DOHH2 (cell line): Measurements from ENCODE around the gene MGRN1.

Experiments
- H3F3A ChIP-seq: fragments of 200-600 bp; sonication (generic), shearing (Covaris generic); 2 replicates; pipeline ENCODE4 v1.6.0; 2016; ENCODE audit warnings: antibody characterized with exemption, mild to moderate bottlenecking; ENCODE audit not compliant: control insufficient read depth, insufficient read depth
- H3K27ac ChIP-seq: fragments of 200-600 bp; sonication (generic); 2 replicates; pipeline ENCODE4 v1.5.1; 2014; ENCODE audit warnings: low read depth, mild to moderate bottlenecking, low read length, moderate library complexity
- H3K27me3 ChIP-seq: fragments of 200-600 bp; sonication (generic); 2 replicates; pipeline ENCODE4 v1.6.1; 2014; ENCODE audit warnings: mild to moderate bottlenecking, low read length, mixed read lengths; ENCODE audit not compliant: control insufficient read depth
- H3K36me3 ChIP-seq: fragments of 200-600 bp; sonication (generic); 2 replicates; pipeline ENCODE4 v1.6.1; 2014; ENCODE audit warnings: mild to moderate bottlenecking, low read length, moderate library complexity, mixed read lengths; ENCODE audit not compliant: control insufficient read depth
- H3K4me1 ChIP-seq: fragments of 200-600 bp; sonication (generic); 2 replicates; pipeline ENCODE4 v1.6.1; 2014; ENCODE audit warnings: mild to moderate bottlenecking, low read length, mixed read lengths; ENCODE audit not compliant: control insufficient read depth
- H3K4me2 ChIP-seq: fragments of 200-600 bp; sonication (generic); 2 replicates; pipeline ENCODE4 v1.6.0; 2014; ENCODE audit warnings: mild to moderate bottlenecking, low read length, moderate library complexity
- H3K4me3 ChIP-seq: fragments of 200-600 bp; sonication (generic); 2 replicates; pipeline ENCODE4 v1.5.1; 2014; ENCODE audit warnings: mild to moderate bottlenecking, low read length, mixed read lengths
- H3K79me2 ChIP-seq: fragments of 200-600 bp; sonication (generic); 2 replicates; pipeline ENCODE4 v1.6.1; 2014; ENCODE audit warnings: mild to moderate bottlenecking, low read length, mixed read lengths; ENCODE audit not compliant: control insufficient read depth
- H3K9me2 ChIP-seq: fragments of 200-600 bp; sonication (generic); replicated peaks from 2 replicates; pipeline ENCODE4 v1.6.1; 2014; ENCODE audit warnings: mild to moderate bottlenecking, low read length, mixed read lengths; ENCODE audit not compliant: control insufficient read depth
- H3K9me3 ChIP-seq: fragments of 200-600 bp; sonication (generic); 2 replicates; pipeline ENCODE4 v1.6.1; 2014; ENCODE audit warnings: antibody characterized with exemption, low read length, mixed read lengths; ENCODE audit not compliant: control insufficient read depth, insufficient read depth
- H4K20me1 ChIP-seq: fragments of 200-600 bp; sonication (generic); 2 replicates; pipeline ENCODE4 v1.6.0; 2014; ENCODE audit warnings: low read depth, mild to moderate bottlenecking, antibody characterized with exemption, low read length, moderate library complexity; ENCODE audit not compliant: control insufficient read depth, insufficient read depth
- CTCF ChIP-seq: fragments of 200-600 bp; sonication (generic); IDR thresholded peaks from one replicate; pipeline ENCODE4 v1.5.1; 2014; ENCODE audit warnings: antibody characterized with exemption, mild to moderate bottlenecking, low read depth, low read length; ENCODE audit not compliant: poor library complexity, severe bottlenecking
- EZH2phosphoT487 ChIP-seq: fragments of 200-600 bp; sonication (generic); IDR thresholded peaks from 2 replicates; pipeline ENCODE4 v1.6.1; 2017; ENCODE audit warnings: borderline replicate concordance, mild to moderate bottlenecking, antibody characterized with exemption, low read length, moderate library complexity, mixed read lengths

The MGRN1 gene

GRCh38 chr16:4654964-4655590 lies 30.5 kb downstream of the MGRN1 start:
- TF ChIP-seq CTCF (no peak), EZH2phosphoT487 (no peak)
- Histone ChIP-seq H3F3A (no peaks in the 10 kb centered on the region), H3K27ac (no peak overlapping the region), H3K27me3 (no peaks in the 10 kb centered on the region), H3K9me3 (no peaks in the 10 kb centered on the region), H3K9me2 (no peaks in the 10 kb centered on the region), H3K4me2 (no peak overlapping the region), H3K4me1 (no peaks in the 10 kb centered on the region), H3K4me3 (no peak overlapping the region), H4K20me1 (no peaks in the 10 kb centered on the region), H3K36me3 (peaks cover 26% of the 10 kb centered on the region), H3K79me2 (no peaks in the 10 kb centered on the region)

- TF ChIP-seq CTCF (no peak), EZH2phosphoT487 (no peak)
- H3K36me3 ChIP-seq = peaks cover 21% of the 10 kb centered on the region
These were observed 31.2 kb downstream of the MGRN1 start for GRCh38 chr16:4655801-4656200.

GRCh38 chr16:4656221-4656620 lies 31.6 kb downstream of the MGRN1 start:
- H3K4me2 ChIP-seq = no peak overlapping the region
- no peaks in the 10 kb centered on the region for H3K9me2 ChIP-seq
- peaks cover 17% of the 10 kb centered on the region for H3K36me3 ChIP-seq
- H4K20me1 ChIP-seq = no peaks in the 10 kb centered on the region
- no peaks in the 10 kb centered on the region for H3K27me3 ChIP-seq
- H3K27ac ChIP-seq = no peak overlapping the region
- H3K4me1 ChIP-seq = no peaks in the 10 kb centered on the region
- no peak overlapping the region for H3K4me3 ChIP-seq
- TF ChIP-seq CTCF (no peak), EZH2phosphoT487 (no peak)
- H3F3A ChIP-seq = no peaks in the 10 kb centered on the region
- H3K79me2 ChIP-seq = no peaks in the 10 kb centered on the region
- no peaks in the 10 kb centered on the region for H3K9me3 ChIP-seq

More at GRCh38 chr16:4655801-4656200, 31.2 kb downstream of the MGRN1 start:
- H3K27me3 ChIP-seq = no peaks in the 10 kb centered on the region
- H3K4me2 ChIP-seq = no peak overlapping the region
- no peaks in the 10 kb centered on the region for H3K9me2 ChIP-seq
- H3K4me3 ChIP-seq = no peak overlapping the region
- no peaks in the 10 kb centered on the region for H3K4me1 ChIP-seq
- no peaks in the 10 kb centered on the region for H4K20me1 ChIP-seq
- H3K79me2 ChIP-seq = no peaks in the 10 kb centered on the region
- H3F3A ChIP-seq = no peaks in the 10 kb centered on the region
- H3K27ac ChIP-seq = no peak overlapping the region
- no peaks in the 10 kb centered on the region for H3K9me3 ChIP-seq
